GM18520 (cell line): Measurements from ENCODE around the gene DNMBP.
"Not testable (repeated sequence)": the region's sequence is repeated elsewhere in the genome, so short reads cannot be mapped to it uniquely, and the experiment has no call there.

ENCODE experiments used
- ATAC-seq: cut with Tn5 transposase; IDR thresholded peaks from one replicate; pipeline ENCODE4 v1.9.1; 2021; ENCODE audit not compliant: unreplicated experiment

Gene DNMBP

DNA sequence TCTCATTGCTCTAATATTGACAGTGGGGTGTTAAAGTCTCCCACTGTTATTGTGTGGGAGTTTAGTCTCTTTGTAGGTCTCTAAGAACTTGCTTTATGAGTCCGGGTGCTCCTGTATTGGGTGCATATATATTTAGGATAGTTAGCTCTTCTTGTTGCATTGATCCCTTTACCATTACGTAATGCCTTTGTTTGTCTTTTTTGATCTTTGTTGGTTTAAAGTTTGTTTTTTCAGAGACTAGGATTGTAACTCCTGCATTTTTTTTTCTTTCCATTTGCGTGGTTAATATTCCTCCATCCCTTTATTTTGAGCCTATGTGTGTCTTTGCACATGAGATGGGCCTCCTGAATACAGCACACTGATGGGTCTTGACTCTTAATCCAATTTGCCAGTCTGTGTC, 142.5 kb downstream of the DNMBP start:
- ATAC-seq, result not testable (repeated sequence)

DNA sequence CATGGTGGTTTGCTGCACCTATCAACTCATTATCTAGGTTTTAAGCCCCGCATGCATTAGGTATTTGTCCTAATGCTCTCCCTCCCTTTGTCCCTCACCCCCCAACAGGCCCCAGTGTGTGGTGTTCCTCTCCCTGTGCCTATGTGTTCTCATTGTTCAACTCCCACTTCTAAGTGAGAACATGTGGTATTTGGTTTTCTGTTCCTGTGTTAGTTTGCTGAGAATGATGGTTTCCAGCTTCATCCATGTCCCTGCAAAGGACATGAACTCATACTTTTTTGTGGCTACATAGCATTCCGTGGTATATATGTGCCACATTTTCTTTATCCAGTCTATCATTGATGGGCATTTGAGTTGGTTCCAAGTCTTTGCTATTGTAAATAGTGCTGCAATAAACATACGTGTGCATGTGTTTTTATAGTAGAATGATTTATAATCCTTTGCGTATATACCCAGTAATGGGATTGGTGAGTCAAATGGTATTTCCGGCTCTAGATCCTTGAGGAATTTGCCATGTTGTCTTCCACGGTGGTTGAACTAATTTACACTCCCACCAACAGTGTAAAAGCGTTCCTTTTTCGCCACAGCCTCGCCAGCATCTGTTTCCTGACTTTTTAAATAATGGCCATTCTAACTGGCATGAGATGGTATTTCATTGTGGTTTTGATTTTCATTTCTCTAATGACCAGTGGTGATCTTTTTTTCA, 146.1 kb downstream of the DNMBP start:
- not testable (repeated sequence) for ATAC-seq

DNA sequence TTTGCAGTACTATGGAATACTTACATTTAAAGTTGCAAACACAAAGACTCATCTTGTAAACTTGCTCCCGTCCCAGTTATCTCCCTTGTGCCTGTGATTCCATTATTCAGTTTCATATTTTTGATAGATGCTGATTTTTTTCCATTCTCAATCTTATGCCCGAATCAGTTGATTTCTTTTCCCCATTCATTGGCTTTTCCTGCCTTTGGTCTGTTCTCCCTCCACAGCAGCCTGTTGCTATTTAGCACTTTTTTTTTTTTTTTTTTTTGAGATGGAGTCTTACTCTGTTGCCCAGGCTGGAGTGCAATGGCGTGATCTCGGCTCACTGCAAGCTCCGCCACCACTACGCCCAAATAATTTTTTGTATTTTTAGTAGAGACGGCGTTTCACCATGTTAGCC, 149.3 kb downstream of the DNMBP start:
- ATAC-seq, result no peak

DNA sequence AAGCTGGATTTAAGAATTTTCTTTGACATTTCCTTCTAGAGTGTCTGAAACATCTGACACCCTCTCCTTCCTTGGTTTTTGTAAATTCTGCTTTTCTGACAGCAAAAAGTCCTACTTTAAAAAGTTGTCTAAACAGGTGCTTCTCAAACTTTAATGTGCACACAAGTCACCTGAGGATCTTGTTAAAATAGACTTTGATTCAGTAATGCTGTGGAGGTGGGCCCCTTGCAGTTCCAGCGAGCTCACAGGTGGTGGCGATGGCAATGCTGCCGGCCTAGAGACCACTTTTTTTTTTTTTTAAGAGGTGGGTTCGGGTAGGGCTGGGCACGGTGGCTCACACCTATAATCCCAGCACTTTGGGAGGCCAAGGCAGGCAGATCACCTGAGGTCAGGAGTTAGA, 150.2 kb downstream of the DNMBP start:
- no peak for ATAC-seq

DNA sequence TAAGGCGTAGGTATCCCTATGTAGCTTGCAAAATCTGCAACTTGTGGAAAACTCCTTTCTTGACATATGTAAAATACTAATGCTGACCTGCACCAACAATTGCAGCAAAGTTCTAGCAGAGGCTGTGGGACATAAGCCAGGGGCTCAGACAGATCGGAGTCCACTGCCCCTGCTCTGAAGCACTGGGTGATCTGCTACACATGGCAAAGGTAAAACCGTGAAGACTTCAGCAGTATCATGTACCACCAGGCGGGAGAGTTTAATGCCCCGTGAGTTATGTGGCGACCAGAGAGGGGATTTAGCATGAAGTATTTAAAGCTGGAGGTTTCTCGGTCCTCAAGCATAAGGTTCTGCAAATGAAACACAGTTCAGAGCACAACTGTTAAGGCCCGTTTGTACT, 150.9 kb downstream of the DNMBP start:
- no peak for ATAC-seq

DNA sequence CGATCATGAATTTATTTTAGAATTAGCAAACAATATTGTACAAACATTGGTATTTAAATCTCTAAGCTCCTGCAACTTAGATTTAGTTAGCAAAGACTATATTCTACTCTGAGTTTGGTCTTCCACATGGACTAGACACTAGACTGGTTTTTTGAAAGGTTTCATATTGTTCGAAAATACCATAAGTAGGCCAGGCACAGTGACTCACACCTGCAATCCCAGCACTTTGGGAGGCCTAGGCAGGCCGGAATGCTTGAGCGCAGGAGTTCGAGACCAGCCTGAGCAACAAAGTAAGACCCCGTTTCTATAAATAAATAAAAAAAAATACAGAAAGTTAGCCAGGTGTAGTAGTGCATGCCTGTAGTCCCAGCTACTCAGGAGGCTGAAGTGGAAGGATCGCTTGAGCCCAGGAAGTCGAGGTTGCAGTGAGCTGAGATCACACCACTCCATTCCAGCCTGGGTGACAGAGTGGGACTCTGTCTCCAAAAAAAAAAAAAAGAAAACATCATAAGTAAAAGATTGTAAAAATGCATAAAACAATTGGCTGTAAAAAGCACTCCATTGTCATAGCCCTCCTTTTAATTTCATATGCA, 154.2 kb downstream of the DNMBP start:
- ATAC-seq, result no peak

DNA sequence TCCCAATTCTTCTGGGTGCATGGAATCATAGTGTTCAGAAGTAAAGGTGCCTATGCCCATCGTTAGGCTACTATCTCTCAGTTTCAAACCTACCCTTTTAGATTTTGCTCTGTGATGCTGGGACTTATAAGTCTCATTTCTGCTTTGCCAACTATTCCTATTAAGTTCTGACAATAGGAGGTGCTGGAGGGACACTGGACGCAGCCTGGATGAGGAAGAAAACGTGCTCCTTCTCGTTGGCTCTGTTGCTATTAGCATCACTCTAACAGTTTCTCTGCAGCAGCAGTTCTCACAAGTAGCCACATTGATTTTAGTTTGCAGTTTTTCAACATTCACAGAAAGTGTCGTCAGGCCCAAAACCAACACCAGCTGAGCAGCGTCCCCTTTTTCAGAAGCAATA, 154.9 kb downstream of the DNMBP start:
- no peak for ATAC-seq

DNA sequence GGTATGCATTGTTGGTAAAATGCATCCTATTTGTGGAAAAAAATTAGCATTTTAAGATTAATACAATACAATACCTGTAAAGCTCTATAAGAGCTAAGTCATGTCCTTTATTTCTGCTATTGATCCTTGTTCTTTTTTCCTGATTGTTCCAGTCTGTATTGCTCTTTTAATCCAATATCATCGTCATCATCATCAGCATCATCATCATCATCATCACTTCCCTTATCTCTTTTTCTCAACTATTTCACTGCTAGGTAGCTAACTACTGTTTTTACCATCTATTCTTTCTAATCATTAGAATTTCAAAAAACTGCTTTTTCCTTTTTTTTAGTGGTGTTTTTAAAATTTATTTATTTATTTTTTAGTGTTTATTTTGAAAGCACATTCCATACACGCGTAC, 156.1 kb downstream of the DNMBP start:
- no peak for ATAC-seq

DNA sequence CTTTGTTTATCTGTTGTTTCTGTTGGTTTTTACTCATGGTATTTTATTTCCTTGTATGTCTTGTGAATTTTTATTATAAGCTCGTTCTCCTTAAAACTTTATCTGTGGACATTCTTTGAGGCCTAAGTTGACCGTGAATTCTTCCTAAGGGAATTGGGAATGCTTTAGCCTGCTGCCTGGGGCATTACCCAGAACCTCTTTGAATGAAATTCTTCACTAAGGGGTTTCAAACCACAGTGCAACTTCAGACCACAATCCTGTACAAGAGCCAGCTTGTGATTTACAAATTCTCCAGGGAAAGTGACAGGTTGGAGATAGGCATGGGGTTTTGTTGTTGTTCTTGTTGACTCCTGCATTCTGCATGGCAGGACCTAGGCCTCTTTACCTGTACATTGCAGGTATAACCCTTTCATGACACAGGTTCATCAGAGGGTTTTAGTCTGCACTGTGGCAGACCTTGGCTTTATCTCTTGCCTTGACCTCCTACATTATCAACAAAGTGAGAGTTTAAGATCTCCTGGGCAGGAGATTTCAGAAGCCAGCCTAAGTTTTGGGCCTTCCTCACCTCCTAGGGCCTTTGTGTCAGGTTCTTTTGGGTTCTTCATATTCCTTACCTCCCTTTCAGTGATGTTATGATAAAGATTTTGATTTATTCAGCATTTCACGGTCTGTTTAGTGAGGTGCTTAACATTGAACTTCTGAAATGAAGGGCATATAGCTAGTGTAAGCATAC, 157.1 kb downstream of the DNMBP start:
- ATAC-seq, result no peak

DNA sequence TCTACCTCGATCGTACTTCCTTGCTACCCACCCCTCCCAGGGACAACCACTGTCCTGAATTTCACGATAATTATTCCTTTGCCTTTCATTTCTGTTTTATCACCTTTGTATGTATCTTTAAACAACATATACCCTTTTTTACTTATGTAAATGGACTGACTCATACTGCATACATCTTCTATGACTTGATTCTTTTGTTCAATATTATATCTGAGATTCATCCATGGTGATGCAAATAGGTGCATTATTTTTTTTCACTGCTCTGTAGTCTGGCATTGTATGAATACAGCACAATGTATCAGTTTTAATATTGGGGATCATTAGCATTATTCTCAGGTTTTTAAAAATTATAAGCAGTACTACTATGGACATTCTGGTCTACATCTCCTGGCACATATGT, 157.9 kb downstream of the DNMBP start:
- ATAC-seq, result no peak

DNA sequence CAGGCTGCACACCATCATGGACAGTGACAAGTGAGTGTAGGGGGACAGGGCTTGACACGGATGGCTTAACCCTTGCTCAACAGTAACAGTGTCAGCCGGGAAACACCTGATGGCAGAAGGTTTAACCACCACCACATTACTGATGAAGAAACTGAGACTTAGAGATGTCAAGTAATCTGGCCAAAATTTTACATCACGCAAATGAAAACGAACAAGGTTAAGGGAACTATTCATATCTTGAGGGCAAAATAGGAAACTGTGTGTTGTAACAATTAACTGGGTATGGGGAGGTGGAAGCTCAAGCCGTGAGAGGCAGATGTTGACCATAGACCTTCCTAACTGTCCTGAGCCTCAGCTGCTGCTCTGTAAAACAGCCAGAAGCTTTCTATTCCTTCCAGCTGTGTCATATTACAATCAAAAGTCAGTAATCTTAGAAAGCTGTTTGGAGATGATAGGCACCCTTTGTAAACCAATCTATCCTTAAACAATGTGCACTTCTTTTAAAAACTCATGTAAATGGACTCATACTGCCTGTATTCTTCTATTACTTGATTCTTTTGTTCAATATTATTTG, 158.9 kb downstream of the DNMBP start:
- no peak for ATAC-seq

DNA sequence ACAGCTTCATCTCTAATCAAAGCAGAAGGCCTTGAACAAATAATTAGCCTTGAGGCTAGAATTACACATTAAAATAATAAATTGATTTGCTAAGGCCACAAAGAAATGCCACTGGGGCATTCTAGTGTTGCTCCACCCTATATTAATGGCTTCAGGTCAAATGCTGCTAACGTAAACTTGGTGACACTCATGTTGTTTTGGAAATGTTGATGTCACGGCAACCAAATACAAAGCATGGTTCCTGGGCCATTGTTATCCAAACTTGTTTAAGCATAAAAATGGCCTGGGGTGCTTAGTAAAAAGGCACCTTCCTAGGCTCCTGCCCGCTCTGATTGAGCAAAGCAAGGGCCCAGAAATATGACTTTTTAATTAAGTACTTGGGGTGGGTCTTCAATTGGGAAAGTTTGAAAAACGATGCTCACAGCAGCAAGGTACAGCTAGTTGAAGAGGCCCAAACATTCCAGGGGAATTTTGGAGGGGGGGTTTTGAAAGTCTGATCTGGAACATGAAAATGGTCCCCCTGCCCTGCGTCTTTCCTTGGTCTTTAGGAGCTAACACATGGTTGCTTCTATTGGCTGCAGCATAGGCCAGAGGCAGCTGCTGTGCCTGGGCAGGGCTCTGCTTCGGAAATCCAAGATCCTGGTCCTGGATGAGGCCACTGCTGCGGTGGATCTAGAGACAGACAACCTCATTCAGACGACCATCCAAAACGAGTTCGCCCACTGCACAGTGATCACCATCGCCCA, 159.6 kb downstream of the DNMBP start:
- ATAC-seq, result no peak

DNA sequence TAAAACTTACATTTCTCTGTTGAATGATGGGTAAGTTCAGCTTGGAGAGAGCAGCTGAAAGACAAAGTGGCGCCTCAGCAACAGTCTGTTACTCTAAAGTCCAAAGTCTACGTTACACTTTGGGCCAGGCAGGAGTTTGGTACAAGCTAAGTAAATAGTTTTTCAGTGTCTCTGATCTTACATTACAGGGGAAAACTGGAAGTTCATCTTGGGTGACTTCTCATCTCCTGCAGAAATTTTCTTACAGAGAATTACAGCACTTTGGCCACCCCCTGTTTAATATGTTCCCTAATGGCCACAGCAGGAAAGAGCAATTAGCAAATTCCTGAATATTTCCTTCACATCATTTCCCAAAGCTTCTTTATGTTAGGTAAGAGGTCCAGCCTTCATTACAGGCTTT, 160.2 kb downstream of the DNMBP start:
- ATAC-seq, result no peak

DNA sequence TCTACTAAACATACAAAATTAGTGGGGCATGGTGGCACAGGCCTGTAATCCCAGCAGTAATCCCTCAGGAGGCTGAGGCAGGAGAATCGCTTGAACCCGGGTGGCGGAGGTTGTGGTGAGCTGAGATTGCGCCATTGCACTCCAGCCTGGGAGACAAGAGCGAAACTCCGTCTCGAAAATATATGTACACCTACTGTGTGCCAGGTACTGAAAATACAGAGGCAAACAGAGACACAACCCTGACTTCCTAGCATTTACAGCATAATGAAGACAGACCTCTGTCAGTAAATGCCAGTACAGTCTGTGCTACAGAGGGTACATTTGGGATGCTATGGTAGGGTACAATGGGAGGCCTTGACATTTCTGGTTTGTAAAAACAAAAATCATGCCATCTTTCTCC, 160.7 kb downstream of the DNMBP start:
- ATAC-seq, result no peak

DNA sequence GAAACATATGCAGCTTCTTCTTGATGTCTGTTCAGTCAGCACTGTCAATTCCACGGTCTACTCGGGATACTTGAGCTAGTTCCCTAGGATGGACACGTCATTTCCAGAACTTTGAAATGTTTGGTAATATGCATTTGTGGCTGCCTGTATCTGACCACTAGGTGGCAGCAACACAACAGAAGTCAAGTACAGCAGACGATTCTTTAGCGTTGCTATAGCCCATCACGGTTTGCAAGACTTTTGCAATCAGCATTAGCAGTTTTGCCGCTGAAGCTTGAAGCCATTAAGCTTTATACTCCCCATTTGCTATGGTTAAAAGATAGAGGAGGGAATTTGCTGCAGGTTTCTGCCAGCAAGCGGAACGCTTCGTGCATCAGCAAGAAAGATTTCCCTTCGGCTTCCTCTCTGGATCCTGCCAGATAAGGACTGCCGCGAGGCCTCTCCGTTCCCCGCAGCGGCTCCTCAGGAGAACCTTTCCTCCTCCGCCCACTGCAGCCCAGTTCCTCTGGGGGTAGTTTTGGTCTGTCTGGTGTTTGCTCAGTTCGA, 163.8 kb downstream of the DNMBP start:
- ATAC-seq, result no peak

DNA sequence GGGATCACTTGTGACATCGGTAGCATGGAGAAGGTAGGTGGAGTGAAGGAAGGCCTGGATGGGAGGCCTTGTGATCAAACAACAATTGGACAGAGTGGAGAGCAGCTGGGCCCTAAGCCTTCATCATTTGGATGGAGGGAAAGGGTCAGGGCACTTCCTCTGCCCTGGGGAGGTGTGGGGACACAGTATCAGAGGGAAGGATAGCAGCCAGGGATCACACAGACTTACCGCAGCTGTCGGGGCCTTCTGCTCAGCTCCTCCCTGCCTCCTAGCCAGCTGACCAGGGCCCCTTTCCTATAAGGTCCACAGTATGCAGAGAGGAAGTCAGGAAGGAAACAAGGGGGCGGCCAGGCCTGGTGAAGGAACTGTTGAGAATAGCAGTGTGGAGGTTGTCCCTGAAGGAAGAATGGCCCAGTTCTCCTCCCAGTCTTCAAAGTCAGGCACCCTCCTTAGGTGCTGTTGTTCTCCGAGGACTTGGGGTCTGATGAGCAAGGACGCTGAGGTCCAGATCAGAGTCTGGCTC, 165.3 kb downstream of the DNMBP start:
- no peak for ATAC-seq

DNA sequence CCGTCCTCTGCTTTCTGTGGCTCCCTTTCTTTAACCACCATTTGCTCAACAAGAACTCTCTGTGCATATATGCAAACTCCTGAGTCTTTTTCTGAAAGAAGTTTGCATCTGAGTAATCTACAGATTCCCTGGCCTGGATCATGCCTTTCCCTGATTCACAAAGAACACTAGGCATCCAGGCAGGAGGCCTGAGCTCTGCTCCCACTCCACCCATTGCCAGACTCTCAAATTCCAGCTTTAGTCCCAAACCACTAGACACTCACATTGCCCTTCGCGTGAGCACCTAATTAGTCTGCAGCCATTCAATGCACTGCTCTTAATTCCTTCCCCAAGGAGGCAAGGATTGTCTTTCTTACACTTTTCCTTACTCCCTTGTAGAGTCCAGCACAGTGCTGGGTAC, 166.4 kb downstream of the DNMBP start:
- no peak for ATAC-seq

DNA sequence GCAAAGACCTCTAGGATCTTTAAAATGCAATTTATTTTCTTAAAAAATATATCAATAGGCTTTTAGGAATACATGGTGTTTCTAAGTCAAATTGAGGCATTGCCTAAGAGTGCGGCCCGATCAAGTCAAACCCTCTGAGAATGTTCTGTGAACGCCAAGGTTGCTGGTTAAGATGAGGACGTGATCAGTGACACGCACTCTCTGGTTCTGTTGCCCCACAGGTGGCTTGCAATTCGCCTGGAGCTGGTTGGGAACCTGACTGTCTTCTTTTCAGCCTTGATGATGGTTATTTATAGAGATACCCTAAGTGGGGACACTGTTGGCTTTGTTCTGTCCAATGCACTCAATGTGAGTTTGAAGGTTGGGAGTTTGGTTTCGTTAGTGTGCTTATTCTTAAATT, 168.0 kb downstream of the DNMBP start:
- no peak for ATAC-seq

DNA sequence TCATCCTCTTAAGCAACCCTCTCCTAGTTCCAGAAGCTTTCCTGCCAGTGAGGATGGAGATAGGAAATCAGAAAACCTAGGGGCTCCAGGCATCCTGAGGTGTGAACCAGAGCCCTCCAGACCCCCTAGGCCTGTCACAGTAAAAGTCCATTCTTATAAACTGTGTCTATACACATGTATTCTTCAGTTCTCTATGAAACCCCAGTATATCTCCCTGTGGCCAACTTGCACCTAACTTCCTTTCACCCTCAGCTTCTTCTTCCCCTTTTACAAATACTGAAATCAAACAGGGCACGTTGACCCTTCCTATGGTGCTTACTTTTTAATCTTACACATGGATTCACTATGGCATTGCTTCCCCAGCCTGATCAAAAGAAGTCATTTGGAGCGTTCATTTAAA, 168.9 kb downstream of the DNMBP start:
- not testable (repeated sequence) for ATAC-seq

DNA sequence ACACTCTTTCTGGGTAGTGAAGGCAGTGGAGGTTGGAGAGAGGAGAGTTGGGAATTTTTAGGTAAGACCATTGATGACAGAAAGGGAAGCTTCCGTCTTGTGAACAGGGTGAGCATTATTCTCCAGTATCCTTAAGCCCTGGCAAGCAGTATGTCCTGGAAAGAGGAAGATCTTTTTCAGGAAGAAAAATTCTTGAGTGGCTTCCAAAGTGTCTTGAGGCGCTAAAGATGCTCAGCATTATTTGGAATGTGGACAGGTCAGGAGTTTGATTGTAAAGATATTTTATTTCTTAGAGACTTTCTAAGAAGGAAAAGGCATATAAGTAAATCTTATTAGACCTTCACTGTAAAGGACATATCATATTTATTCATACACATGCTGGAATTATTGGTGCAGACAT, 173.0 kb downstream of the DNMBP start:
- ATAC-seq, result no peak

DNA sequence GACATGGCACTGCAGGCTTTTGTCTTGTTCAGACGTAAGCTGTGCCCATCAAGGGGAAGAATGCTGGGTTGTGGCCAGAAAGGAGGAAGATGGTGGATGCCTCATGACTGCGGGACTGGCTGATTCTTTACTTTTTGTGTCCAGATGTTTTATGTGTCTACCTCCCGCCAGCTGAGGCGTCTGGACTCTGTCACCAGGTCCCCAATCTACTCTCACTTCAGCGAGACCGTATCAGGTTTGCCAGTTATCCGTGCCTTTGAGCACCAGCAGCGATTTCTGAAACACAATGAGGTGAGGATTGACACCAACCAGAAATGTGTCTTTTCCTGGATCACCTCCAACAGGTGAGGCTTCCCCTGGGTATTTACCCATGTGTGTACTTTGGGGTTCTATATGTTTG, 173.8 kb downstream of the DNMBP start:
- ATAC-seq, result no peak
